H1 (cell line): ENCODE data around the gene KBTBD2. TPM values are rescaled to one million over a fixed set of nuclear protein-coding genes. Genes with fewer than 3 reads are reported as not detected.

Experiments used
- CTCF ChIA-PET: fragments of 300-600 bp; sonication (Branson Sonifier 250); formaldehyde crosslinking; loops from one replicate; lab custom pipeline; 2021; ENCODE audit not compliant: partially characterized antibody; lab: Charles Lee
- POLR2A ChIA-PET: fragments of 300-600 bp; sonication (Branson Sonifier 250); formaldehyde crosslinking; loops from one replicate; lab custom pipeline; 2021; ENCODE audit warnings: inconsistent platforms; ENCODE audit not compliant: partially characterized antibody; lab: Charles Lee
- DNase-seq, 2 experiments: peaks; one replicate each; pipeline versions ENCODE4 v3.0.0 to v3.0.0-alpha.2; 2010 to 2022; ENCODE audit warnings: low spot score in 2 of 2, low read depth in 1 of 2, mixed read lengths in 1 of 2
- FAIRE-seq: peaks from 2 replicates; lab custom pipeline; 2011; peaks lifted over from hg19 to GRCh38; lab: Jason Lieb, UNC
- H2AFZ ChIP-seq: 2 replicates; pipeline ENCODE4 v1.8.1; 2012; ENCODE audit warnings: low read length, inconsistent platforms
- H2AK5ac ChIP-seq: 2 replicates; pipeline ENCODE4 v1.6.1; 2013; ENCODE audit warnings: low read depth, low read length
- H2BK120ac ChIP-seq: replicated peaks from 2 replicates; pipeline ENCODE3; 2013; ENCODE audit warnings: low read depth, low read length, inconsistent platforms
- H2BK12ac ChIP-seq: 2 replicates; pipeline ENCODE4 v1.6.1; 2013; ENCODE audit warnings: low read depth, low read length
- H2BK15ac ChIP-seq: 2 replicates; pipeline ENCODE4 v1.6.1; 2013; ENCODE audit warnings: low read length
- H2BK20ac ChIP-seq: 2 replicates; pipeline ENCODE4 v1.6.1; 2013; ENCODE audit warnings: low read length
- H2BK5ac ChIP-seq: 2 replicates; pipeline ENCODE4 v1.6.1; 2013; ENCODE audit warnings: low read depth, low read length
- H3K14ac ChIP-seq: 2 replicates; pipeline ENCODE4 v1.6.1; 2013; ENCODE audit warnings: inconsistent platforms; ENCODE audit not compliant: insufficient read length
- H3K18ac ChIP-seq: 2 replicates; pipeline ENCODE4 v1.6.1; 2013; ENCODE audit warnings: low read length; ENCODE audit errors: extremely low read depth
- H3K23ac ChIP-seq: 2 replicates; pipeline ENCODE4 v1.6.1; 2013; ENCODE audit warnings: inconsistent platforms; ENCODE audit not compliant: insufficient read length
- H3K23me2 ChIP-seq: 2 replicates; pipeline ENCODE4 v1.6.1; 2013; ENCODE audit warnings: low read depth, low read length
- H3K27ac ChIP-seq: 2 replicates; pipeline ENCODE4 v1.6.1; 2011; ENCODE audit warnings: low read depth, low read length, inconsistent platforms
- H3K27me3 ChIP-seq, 4 experiments: replicated peaks in 1 of 4; 1 replicate in 1 of 4; 2 replicates in 3 of 4; pipeline versions ENCODE4 v1.6.1 to v1.8.1; 2011 to 2013; ENCODE audit warnings: low read length in 3 of 4, mild to moderate bottlenecking in 3 of 4, inconsistent platforms in 2 of 4, mixed read lengths in 2 of 4, moderate library complexity in 1 of 4; ENCODE audit not compliant: control insufficient read depth in 3 of 4, insufficient read depth in 3 of 4; ENCODE audit errors: extremely low read depth in 1 of 4
- H3K36me3 ChIP-seq, 4 experiments: 2 replicates each; pipeline versions ENCODE4 v1.6.1 to v1.8.1; 2011 to 2013; ENCODE audit warnings: mild to moderate bottlenecking in 4 of 4, low read length in 3 of 4, moderate library complexity in 2 of 4, control low read depth in 1 of 4, inconsistent platforms in 1 of 4; ENCODE audit not compliant: insufficient read depth in 4 of 4, control insufficient read depth in 2 of 4
- H3K4ac ChIP-seq: replicated peaks from 2 replicates; pipeline ENCODE3; 2013; ENCODE audit warnings: low read length, low read depth, mixed read lengths, inconsistent platforms; ENCODE audit not compliant: insufficient read length
- H3K4me1 ChIP-seq, 4 experiments: replicated peaks in 1 of 4; 1 replicate in 1 of 4; 2 replicates in 3 of 4; pipeline versions ENCODE4 v1.6.1 to v1.8.1; 2011 to 2013; ENCODE audit warnings: low read length in 3 of 4, inconsistent platforms in 2 of 4, mixed read lengths in 1 of 4; ENCODE audit not compliant: insufficient read depth in 4 of 4, control insufficient read depth in 3 of 4
- H3K4me2 ChIP-seq, 2 experiments: 2 replicates each; pipeline versions ENCODE4 v1.6.1 to v1.8.1; 2011 to 2013; ENCODE audit warnings: low read depth in 2 of 2, low read length in 2 of 2, control low read depth in 1 of 2, inconsistent platforms in 1 of 2, mild to moderate bottlenecking in 1 of 2; ENCODE audit not compliant: insufficient read depth in 1 of 2
- H3K4me3 ChIP-seq, 4 experiments: fragments of 200-600, 300-600 bp in 1 of 4; sonication (generic), shearing (Covaris generic), sonication (Bioruptor Twin) in 1 of 4; 2 replicates each; pipeline versions ENCODE4 v1.5.1 to v1.8.1; 2011 to 2016; ENCODE audit warnings: low read length in 4 of 4, low read depth in 3 of 4, control low read depth in 2 of 4, inconsistent platforms in 2 of 4, mild to moderate bottlenecking in 2 of 4, mixed read lengths in 1 of 4, moderate library complexity in 1 of 4; ENCODE audit not compliant: insufficient read depth in 2 of 4; ENCODE audit errors: extremely low read depth in 1 of 4
- H3K56ac ChIP-seq: replicated peaks from 2 replicates; pipeline ENCODE3; 2013; ENCODE audit warnings: low read depth, mild to moderate bottlenecking, mixed read lengths, low read length, inconsistent platforms; ENCODE audit not compliant: insufficient read length
- H3K79me1 ChIP-seq: 2 replicates; pipeline ENCODE4 v1.6.1; 2013; ENCODE audit warnings: low read depth, low read length, control low read depth
- H3K79me2 ChIP-seq, 2 experiments: 2 replicates each; pipeline versions ENCODE4 v1.6.1 to v1.8.1; 2012 to 2013; ENCODE audit warnings: low read length in 2 of 2, mild to moderate bottlenecking in 2 of 2, inconsistent platforms in 1 of 2; ENCODE audit not compliant: insufficient read depth in 2 of 2, control insufficient read depth in 1 of 2
- H3K9ac ChIP-seq, 4 experiments: replicated peaks in 1 of 4; 1 replicate in 1 of 4; 2 replicates in 3 of 4; pipeline versions ENCODE4 v1.6.1 to v1.8.1; 2011 to 2013; ENCODE audit warnings: low read depth in 3 of 4, low read length in 3 of 4, control low read depth in 2 of 4, mild to moderate bottlenecking in 2 of 4, moderate library complexity in 2 of 4, inconsistent platforms in 1 of 4; ENCODE audit errors: extremely low read depth in 1 of 4
- H3K9me3 ChIP-seq, 2 experiments: 2 replicates each; pipeline versions ENCODE4 v1.6.1 to v1.8.1; 2012 to 2013; ENCODE audit warnings: mild to moderate bottlenecking in 2 of 2, moderate library complexity in 2 of 2, control low read depth in 1 of 2, inconsistent platforms in 1 of 2, low read depth in 1 of 2, low read length in 1 of 2, mixed read lengths in 1 of 2; ENCODE audit not compliant: insufficient read depth in 2 of 2
- H4K20me1 ChIP-seq, 2 experiments: replicated peaks in 1 of 2; 2 replicates each; pipeline versions ENCODE3 to v1.8.1; 2011 to 2013; ENCODE audit warnings: inconsistent platforms in 2 of 2, low read length in 2 of 2, mild to moderate bottlenecking in 1 of 2; ENCODE audit not compliant: insufficient read depth in 2 of 2, control insufficient read depth in 1 of 2
- H4K5ac ChIP-seq: 2 replicates; pipeline ENCODE4 v1.6.1; 2013; ENCODE audit warnings: low read length, low read depth, mixed read lengths, inconsistent platforms; ENCODE audit not compliant: insufficient read length
- H4K8ac ChIP-seq: 2 replicates; pipeline ENCODE4 v1.8.0; 2013; ENCODE audit warnings: mild to moderate bottlenecking, moderate library complexity, low read length, inconsistent platforms; ENCODE audit not compliant: insufficient read depth; ENCODE audit errors: extremely low read depth
- H4K91ac ChIP-seq: replicated peaks from 2 replicates; pipeline ENCODE3; 2013; ENCODE audit warnings: low read length, mixed read lengths, inconsistent platforms; ENCODE audit not compliant: insufficient read length
- EZH2 ChIP-seq: fragments of 200-600 bp; sonication (generic); IDR thresholded peaks from 2 replicates; pipeline ENCODE4 v1.7.1; 2012; ENCODE audit warnings: low read depth, mild to moderate bottlenecking, moderate library complexity, low read length, inconsistent platforms; ENCODE audit not compliant: severe bottlenecking
- NANOG ChIP-seq: IDR thresholded peaks from 2 replicates; pipeline ENCODE4 v1.6.1; 2011; ENCODE audit warnings: low read length, low read depth, mild to moderate bottlenecking, inconsistent platforms; ENCODE audit not compliant: insufficient read depth, poor library complexity, severe bottlenecking
- RAD21 ChIP-seq, 2 experiments: IDR thresholded peaks in 1 of 2; conservative IDR thresholded peaks in 1 of 2; 2 replicates each; pipeline ENCODE4 v1.6.1; 2011; ENCODE audit warnings: low read depth in 2 of 2, low read length in 2 of 2, improper control_type of control experiment in 1 of 2, inconsistent platforms in 1 of 2, mild to moderate bottlenecking in 1 of 2, moderate library complexity in 1 of 2
- RXRA ChIP-seq: IDR thresholded peaks from 2 replicates; pipeline ENCODE4 v1.6.1; 2011; ENCODE audit warnings: low read depth, mild to moderate bottlenecking, low read length, moderate library complexity; ENCODE audit not compliant: insufficient read depth
- SP2 ChIP-seq: IDR thresholded peaks from 2 replicates; pipeline ENCODE4 v1.6.1; 2012; ENCODE audit warnings: mild to moderate bottlenecking, low read length, inconsistent platforms
- YY1 ChIP-seq: IDR thresholded peaks from 2 replicates; pipeline ENCODE4 v1.6.1; 2011; ENCODE audit warnings: low read depth, mild to moderate bottlenecking, low read length
- WGBS, 2 experiments: shearing (Covaris generic) in 1 of 2; methylation state at CpG; one replicate each; pipeline versions ENCODE4 v1.1.6 to v1.1.7; 2013 to 2015; ENCODE audit warnings: low lambda C conversion rate in 2 of 2, mixed read lengths in 2 of 2, inconsistent platforms in 1 of 2, low coverage in 1 of 2, missing lambda C conversion rate in 1 of 2; ENCODE audit not compliant: insufficient replicate concordance in 2 of 2, insufficient coverage in 1 of 2, insufficient read length in 1 of 2; ENCODE audit errors: extremely low coverage in 1 of 2, missing lambda C conversion rate in 1 of 2; 5-methylcytosine and 5-hydroxymethylcytosine counted together
- polyA plus RNA-seq, 7 experiments: library from polyadenylated mRNA; depleted of rRNA in 3 of 7; stranded (reverse) in 5 of 7; unstranded in 2 of 7; fragments of >200 nt in 5 of 7; fragments of 200-250 nt in 2 of 7; gene quantifications; 1 replicate in 5 of 7; 2 replicates in 1 of 7; 4 replicates in 1 of 7; pipeline versions ENCODE4 v1.2.1 to v1.2.3, GENCODE V29; 2011 to 2013; ENCODE audit warnings: missing spikeins in 2 of 7, mixed read lengths in 2 of 7
- total RNA-seq: library from RNA; stranded (reverse); fragmentation: NEBNext Ultra II Directional; extraction: Animal tissue kit (Norgen Biotek cat#: 25700); gene quantifications from 2 replicates; pipeline ENCODE4 v1.2.1, GENCODE V29; 2021
- TF ChIP-seq, protein P1 (sequence below), 3 experiments: IDR thresholded peaks; 1 replicate in 2 of 3; 2 replicates in 1 of 3; pipeline versions ENCODE4 v1.5.1 to v1.6.1; 2011; ENCODE audit warnings: low read length in 3 of 3, mild to moderate bottlenecking in 3 of 3, inconsistent platforms in 2 of 3, low read depth in 1 of 3, moderate library complexity in 1 of 3; ENCODE audit not compliant: insufficient read depth in 1 of 3; ENCODE audit errors: control extremely low read depth in 1 of 3

KBTBD2 gene
- total and polyA plus RNA-seq, 2 of the 8 experiments (the other 6 are each of a cell fraction or from before 2014, with no cell fraction given): 13.1 to 25.7 TPM

- Histone ChIP-seq H2BK12ac (no peak overlapping the region), H3K4ac (no peak overlapping the region), H4K91ac (no peak overlapping the region), H2BK5ac (no peak overlapping the region), H3K79me2 (no peaks in the 10 kb centered on the region), H2BK15ac (no peak overlapping the region), H3K9ac (no peak overlapping the region), H3K4me2 (no peak overlapping the region), H3K14ac (no peak overlapping the region), H3K9me3 (no peaks in the 10 kb centered on the region), H2BK20ac (no peak overlapping the region), H3K4me1 (peaks cover 0 to 3% (median 0%) of the 10 kb centered on the region in 4 experiments; a peak in 2 of 7 replicates), H2AFZ (no peak overlapping the region), H3K56ac (no peak overlapping the region), H3K27ac (no peak overlapping the region), H4K20me1 (no peaks in the 10 kb centered on the region), H3K23me2 (no peaks in the 10 kb centered on the region), H3K36me3 (no peaks in the 10 kb centered on the region), H2BK120ac (no peak overlapping the region), H3K79me1 (no peaks in the 10 kb centered on the region), H3K23ac (no peak overlapping the region), H4K8ac (no peak overlapping the region), H3K18ac (no peak overlapping the region), H3K27me3 (no peaks in the 10 kb centered on the region), H2AK5ac (no peak overlapping the region), H4K5ac (no peak overlapping the region), H3K4me3 (no peak overlapping the region)
- FAIRE-seq (peak; percentile 65), DNase-seq (peak; percentile 76 to 95)
- CTCF ChIA-PET: interaction anchor here (0.6 to 4.2 kb wide), 48 partner anchors 8 to 345 kb away, joined by 3 to 23 read pairs (median 5); partner anchors contain the start of genes FKBP9, KBTBD2 and RP9
- POLR2A ChIA-PET: no interaction called here
- TF ChIP-seq SP2: peak; percentile 40; the same call in 1 of the 2 replicates
- no peak for TF ChIP-seq RXRA
- TF ChIP-seq YY1: 0 out of 2 replicates have a peak, but pooled peaks have one; percentile 39
- TF ChIP-seq, protein P1, sequence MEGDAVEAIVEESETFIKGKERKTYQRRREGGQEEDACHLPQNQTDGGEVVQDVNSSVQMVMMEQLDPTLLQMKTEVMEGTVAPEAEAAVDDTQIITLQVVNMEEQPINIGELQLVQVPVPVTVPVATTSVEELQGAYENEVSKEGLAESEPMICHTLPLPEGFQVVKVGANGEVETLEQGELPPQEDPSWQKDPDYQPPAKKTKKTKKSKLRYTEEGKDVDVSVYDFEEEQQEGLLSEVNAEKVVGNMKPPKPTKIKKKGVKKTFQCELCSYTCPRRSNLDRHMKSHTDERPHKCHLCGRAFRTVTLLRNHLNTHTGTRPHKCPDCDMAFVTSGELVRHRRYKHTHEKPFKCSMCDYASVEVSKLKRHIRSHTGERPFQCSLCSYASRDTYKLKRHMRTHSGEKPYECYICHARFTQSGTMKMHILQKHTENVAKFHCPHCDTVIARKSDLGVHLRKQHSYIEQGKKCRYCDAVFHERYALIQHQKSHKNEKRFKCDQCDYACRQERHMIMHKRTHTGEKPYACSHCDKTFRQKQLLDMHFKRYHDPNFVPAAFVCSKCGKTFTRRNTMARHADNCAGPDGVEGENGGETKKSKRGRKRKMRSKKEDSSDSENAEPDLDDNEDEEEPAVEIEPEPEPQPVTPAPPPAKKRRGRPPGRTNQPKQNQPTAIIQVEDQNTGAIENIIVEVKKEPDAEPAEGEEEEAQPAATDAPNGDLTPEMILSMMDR (IDR thresholded peaks at IDR 0.05; ENCODE audit: control extremely low read depth in 1 of 3, insufficient read depth in 1 of 3, low read depth in 1 of 3, low read length in 3 of 3): peak; percentile 81 to 97 (median 86)
- TF ChIP-seq NANOG: peak; percentile 17
- peak; percentile 70 to 76 for TF ChIP-seq RAD21 (IDR thresholded peaks at IDR 0.05 in 1 of 2, conservative IDR thresholded peaks at IDR 0.05 in 1 of 2; ENCODE audit: low read depth in 2 of 2, low read length in 2 of 2)
- TF ChIP-seq EZH2: no peak
- WGBS, 2 experiments: 29% methylated on average over 9 of the region's 9 CpGs; no CpG with 5 or more reads in 1 of the 2 experiments
These were observed 44.8 kb downstream of the KBTBD2 start for GRCh38 chr7:32846630-32847225.
